Stromal cell of bone marrow (primary cell): ENCODE measurements around the gene FAIM2.
A peak's percentile ranks its signal among the peaks of the same experiment; 100 is the strongest.
"Not testable (repeated sequence)": the region's sequence is repeated elsewhere in the genome, so short reads cannot be mapped to it uniquely, and the experiment has no call there.

Experiments used
- DNase-seq: peaks from one replicate; pipeline ENCODE4 v3.0.0-alpha.2; 2012; ENCODE audit warnings: low read depth

FAIM2 gene

DNA sequence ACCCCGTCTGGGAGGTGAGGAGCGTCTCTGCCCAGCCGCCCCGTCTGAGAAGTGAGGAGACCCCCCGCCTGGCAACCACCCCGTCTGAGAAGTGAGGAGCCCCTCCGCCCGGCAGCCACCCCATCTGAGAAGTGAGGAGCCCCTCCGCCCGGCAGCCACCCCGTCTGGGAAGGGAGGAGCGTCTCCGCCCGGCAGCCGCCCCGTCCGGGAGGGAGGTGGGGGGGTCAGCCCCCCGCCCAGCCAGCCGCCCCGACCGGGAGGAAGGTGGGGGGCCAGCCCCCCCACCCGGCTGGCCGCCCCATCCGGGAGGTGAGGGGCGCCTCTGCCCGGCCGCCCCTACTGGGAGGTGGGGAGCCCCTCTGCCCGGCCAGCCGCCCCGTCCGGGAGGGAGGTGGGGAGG, 42.8 kb downstream of the FAIM2 start:
- DNase-seq = not testable (repeated sequence)

DNA sequence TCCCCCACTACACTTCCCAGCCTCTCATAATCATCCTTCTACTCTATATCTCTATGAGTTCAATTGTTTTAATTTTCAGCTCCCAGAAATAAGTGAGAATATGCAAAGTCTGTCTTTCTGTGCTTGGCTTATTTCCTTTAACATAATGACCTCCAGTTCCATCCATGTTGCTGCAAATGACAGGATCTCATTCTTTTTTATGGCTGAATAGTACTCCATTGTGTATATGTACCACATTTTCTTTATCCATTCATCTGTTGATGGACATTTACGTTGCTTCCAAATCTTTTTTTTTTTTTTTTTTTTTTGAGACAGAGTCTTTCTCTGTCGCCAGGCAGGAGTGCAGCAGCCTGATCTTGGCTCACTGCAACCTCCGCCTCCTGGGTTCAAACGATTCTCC, 47.8 kb downstream of the FAIM2 start:
- DNase-seq = not testable (repeated sequence)

DNA sequence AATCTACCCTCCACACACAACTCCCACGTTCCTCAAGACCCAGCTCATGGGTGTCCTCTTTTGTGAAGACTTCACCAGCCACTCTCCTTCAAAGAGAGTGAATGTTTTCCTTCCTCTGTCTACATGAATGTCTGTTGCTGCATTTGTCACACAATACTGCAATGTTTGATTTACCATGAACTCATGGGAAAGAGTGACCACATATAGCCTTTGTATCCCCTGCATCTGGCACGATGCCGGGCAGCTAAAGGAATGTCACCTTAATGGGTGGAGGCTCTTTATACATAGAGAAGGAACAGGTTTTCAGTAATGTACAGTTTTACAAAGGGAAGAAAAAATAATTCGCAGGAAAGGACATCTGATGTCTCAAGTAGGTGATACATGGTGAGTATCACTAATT, 48.7 kb downstream of the FAIM2 start:
- no peak for DNase-seq

DNA sequence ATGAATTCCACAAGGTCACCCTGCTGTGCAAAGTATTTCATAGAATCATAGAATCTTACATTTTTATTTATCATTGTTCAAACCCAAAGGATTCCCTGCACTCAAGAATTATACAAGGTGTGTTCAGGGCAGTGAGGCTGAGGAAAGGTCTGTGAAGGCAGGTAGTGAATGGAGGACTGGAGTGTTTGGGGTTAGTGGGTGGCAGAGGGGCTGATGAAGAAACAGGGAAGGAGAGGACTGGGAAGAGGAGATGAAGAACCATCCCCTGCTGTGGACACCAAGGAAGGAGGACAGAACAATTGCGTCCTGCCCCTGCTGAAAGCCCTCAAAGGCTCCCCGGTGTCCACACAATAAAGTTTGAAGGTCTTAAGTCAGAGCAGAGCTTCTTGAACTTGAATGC, 50.0 kb downstream of the FAIM2 start:
- no peak for DNase-seq

DNA sequence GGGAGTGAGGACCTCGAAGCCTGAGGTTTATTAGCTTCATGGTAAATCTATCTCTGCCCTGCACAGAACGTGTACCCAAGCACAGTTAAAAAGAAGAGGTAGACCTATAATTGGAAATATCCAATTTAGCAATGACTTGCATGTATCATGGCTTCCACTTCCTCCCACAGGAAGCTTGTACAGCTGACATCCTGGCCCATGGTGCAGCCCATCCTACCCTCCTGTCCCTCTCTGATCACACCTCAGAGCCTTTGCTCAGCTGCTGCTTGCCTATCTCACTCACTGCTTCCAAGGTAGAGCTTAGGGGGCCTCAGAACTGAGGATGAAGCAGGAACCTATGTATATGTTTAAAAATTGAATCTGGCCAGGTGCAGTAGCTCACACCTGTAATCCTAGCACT, 56.5 kb downstream of the FAIM2 start:
- DNase-seq = no peak

DNA sequence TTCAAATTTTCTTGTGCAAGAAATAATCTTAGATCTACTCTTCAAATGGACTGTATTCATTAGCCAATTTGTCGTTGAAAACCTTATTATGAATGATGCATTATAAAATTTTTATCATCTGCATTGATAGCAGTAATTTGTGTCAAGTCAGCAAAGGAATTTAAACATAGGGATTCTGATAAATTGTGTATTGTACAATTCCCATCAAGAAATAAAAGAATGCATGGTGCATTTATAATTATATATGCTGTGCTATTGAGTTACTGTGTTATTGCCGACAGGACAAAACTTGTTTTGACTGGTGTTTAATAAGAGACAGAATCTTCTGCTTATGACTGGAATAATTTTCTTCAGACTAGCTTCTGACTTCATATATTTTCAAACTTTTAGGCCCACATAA, 57.7 kb downstream of the FAIM2 start:
- DNase-seq = no peak

DNA sequence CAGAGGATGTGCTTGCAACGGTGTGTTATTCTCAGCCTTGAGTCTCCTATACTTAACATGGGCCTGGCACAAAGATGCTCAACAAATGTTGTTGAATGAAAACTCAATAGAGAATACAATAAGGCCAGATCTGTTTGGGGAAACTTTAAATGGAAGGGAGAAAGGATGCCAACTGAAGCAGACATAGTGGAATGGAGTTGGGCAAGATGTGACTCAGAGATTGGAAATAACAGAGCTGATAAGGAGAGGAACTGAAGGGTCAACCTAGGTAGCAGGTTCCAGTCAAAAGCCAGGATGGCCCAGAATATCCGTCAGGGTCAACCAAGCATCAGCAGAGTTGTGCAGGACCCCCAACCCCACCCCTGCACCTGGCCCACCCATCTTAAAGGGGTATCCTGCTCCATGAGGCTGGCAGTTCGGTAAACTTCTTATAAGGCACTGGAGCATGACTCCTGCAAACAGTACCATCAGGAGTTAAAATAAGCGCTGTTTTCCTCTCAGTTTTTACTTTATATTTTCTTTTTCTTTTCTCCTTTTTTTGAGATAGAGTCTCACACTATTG, 59.7 kb downstream of the FAIM2 start:
- DNase-seq = no peak

DNA sequence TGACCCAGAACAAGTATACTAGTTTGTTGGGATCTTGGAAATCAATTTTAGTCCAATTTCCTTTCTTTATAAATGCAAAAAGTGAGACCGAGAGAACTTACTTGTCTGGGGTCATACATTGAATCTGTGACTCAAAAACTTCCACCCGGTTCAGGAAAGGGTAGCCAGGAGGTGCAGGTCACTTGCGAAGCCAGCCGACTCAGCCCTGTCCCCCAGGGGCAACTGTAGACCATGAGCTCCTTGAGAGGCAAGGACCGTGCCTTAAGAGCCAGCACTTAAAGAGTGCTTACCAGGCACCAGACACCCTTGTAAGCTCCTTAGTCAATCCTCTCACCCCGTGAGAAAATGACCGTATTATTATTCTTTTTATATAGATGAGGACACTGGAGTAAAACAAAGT, 60.3 kb downstream of the FAIM2 start:
- no peak for DNase-seq

DNA sequence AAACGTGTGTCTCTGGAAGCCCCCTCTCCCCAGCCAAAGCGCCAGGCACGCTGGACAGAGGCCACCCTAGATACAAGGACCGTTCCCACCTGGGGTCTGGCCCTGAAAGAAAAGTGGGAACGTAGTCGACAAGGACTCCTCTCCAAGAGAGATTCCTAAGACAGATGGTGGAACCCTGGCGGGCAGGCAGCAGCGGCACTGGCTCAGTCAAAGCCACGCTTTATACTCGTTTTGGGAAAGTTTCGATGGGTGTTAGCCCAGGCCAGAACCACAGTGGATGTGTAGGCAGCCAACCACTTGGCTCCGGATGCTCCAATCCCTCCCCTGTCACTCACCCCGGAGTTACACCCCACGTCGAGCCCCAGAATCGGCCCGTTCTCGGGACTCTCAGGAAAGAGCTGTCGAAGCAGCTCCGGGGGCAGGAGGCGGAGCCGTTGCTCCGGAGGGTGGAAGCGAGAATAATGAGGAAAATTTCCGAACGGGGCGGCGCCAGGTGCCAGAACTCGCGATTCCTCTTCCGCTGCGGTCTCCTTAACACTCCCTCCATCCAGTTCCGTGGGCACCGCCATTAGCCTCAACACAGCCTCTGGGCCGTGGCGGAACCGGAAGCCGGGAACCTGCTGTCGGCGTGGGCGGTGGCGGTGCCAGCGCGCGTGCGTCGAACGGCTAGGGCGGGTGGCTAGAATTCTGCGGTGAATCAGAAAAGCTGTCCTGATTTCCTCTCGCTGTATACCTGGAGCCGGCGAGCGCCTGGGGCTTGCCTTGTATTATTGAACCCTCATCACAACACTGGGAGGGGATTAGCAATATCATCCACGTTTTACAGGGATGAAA, 61.0 kb downstream of the FAIM2 start, which contains the start of gene BCDIN3D:
BCDIN3D (minus strand) TSS at position 588 of the 834 bp plus-strand sequence; CDS start at position 569, 19 bp downstream.
- peak; percentile 85 for DNase-seq

DNA sequence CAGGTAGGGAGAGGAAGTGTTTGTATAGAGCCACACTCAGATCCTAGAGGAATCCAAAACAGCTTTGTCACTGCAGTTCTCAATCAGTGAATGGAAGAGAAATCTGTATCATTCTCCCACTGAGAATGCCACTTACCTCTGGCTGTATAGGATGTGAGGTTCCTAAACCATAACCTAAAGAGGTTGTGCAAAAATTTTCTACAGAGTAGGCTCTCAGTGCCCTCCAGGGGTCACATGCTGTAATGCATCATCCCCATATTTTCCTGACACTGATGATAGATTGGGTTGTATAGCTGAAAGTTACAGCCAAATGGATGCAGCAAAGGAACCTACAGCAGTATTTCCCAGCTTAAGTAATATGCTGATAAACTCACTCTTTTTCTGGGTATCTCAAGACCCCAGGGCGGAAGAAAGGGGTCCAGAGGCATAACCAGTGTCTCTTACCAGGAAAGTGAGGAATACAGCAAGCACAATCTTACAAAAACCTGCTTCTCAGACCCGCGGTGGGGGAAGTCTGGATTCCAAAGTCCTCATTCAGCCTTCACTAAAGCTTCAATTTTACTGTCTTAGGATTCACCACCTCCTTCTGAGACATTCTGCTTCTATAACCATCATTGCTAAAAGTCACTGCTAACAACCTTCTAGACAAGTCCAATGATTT, 64.6 kb downstream of the FAIM2 start:
- DNase-seq = no peak

DNA sequence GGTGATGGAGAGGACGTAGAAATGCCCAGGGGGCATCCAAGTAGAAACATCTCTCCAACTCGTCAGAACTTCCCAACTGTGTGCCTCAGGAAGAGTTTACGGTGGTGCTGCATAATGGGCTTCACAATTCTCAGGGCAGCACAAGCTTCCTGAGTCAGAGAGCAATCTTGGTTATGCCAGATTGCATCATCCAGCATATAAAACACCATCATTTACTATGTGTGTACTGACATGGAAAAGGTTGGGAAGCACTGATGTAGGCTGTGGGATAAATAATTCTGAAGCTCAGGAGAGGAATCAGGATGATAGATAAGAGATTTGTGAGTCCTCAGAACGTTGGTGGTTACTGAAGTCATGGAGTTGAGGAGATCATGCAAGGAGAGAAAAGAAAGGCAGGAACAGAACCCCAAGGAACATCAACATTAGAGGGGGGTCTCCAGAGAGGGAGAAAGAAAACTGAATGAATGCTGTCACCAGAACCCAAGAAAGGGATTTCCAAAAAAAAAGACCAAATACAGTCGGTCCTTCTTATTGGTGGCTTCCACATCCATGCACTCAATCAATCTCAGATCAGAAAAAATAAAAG, 70.8 kb downstream of the FAIM2 start:
- peak; percentile 64 for DNase-seq

DNA sequence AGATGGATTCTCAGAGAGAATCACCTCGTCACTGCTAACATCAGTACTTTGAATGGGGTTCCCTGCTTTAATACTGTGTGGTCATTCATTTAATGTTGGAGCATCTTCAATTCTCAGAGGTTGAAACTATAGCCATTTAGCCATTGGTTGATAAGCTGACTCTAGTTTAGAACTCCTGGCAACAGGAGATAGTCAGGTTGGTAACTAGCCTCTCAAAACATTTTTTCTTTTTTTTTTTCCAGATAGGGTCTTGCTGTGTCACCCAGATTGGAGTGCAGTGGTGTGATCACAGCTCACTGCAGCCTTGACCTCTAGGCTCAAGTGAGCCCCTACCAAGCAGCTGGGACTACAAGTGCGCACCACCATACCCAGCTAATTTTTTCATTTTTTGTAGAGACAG, 72.0 kb downstream of the FAIM2 start:
- DNase-seq = no peak

DNA sequence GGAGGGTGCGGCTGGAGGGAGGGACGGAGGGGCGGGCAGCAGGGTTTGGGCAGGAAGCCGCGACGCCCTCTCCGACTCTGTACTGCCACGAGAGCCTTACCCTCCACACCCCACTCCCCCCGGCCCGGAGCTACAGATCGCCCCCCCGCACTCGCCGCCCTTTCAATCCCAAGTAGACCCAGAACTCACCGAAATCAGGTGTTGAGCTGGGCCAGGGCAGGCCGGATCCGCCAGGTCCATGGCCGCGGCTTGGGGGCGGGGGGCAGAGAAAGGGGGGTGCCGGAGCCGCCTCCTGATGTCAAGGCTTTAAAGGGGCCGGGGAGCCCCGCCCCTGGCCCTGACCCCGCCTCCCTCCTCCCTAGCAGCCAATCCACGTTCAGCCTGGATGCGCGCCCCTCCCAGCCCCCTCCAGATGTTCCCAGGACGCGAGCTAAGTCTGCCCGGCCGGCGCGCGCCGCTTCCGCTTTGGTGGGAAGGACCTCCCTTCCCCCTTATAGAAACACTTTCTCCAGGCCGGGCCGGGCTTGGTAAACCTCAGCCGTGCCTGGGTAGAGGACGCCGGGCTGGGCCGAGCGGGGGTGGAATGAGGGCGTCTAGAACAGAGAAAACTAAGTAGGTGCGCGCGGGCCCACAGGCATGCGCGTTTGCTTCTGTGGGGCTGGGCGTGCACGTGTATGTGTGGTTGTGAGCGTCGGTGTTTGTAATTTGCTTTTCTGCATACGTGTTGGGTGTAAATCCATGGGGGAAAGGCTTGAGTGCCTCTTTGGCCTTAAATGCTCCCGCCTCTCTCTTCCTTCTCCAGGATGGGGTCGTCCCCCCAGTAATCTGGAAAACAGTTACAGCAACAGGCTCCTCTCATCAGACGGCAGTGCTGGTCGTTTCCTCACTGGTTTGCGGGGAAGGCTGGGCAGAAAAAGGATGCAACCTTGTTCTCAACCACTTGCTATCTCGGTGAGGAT, 75.3 kb downstream of the FAIM2 start, which contains the start of gene NCKAP5L:
NCKAP5L (minus strand) TSS at position 281 of the 959 bp plus-strand sequence. CDS start 24,369 bp downstream, outside the sequence.
- peak; percentile 92 for DNase-seq

DNA sequence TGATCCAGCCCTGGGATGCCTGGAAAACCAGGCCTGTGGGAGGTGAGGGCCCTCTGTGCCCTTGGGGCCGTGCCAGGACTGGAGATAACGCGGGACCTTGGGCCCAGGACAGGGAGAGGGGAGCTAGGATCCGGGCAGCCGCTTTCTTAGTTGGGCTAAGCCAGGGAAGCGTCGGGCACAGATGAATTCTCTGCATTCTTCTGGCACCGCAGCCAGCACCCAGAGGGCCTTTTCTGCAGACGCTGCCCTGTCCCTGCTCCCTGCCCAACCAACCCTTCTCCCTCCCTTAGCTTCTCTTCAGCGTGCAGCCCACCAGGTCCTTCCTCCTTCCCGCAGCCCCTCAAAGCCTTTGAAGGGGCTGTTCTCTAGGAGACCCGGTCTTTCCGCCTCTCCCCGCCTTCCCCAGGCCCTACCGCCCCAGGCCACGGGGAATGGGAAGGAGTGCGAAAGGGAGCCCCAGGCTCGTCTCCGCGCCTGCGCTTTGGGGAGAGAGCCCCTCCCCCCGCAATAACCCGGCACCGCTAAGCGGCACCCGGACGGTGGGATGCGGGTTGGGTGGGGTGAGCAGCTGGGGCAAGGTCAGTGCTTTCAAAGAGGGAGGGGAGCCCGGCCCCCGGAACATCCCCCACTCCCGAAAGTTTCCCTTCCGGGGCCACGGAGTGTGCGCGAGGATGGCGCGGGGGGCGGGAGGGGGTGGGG, 76.2 kb downstream of the FAIM2 start:
- DNase-seq = no peak

DNA sequence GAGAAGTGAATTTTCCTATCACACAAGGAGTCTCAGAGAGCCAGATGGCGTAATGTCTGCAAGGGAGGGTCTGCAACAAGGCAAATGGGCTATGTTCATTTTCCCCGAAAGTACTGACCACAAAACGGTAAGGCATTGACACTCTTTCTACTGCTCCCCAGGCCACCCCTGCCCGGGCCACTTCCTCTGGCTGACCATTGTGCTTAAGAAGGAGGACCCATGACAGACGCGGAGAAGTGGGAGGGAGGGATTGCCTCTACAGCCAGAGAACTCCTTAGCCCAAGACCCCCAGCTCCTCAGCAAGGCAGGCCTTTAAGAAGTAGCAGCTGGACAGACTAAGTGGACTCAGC, 76.7 kb downstream of the FAIM2 start:
- no peak for DNase-seq

DNA sequence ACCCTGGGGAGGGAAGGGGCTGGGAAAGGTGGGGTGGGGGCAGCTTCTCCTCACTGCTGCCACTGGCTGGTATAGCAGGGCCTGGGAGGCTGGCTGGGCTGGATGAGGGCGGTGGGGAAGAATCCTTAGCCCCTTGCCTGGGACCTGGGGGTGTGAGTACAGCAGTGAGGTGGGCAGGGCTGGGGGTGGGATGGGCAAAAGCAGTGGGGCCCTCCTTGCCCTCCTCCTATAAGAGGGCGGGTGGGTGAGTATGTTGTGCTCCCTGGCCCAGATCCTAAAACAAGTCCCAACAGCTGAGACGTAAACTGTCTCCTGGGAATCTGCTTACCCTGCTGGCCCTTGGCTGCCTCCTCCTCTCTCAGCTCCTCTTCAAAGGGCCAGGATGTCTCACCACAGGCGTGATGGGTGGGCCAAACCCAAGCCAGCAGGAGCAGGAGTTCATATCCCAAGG, 77.7 kb downstream of the FAIM2 start:
- no peak for DNase-seq

DNA sequence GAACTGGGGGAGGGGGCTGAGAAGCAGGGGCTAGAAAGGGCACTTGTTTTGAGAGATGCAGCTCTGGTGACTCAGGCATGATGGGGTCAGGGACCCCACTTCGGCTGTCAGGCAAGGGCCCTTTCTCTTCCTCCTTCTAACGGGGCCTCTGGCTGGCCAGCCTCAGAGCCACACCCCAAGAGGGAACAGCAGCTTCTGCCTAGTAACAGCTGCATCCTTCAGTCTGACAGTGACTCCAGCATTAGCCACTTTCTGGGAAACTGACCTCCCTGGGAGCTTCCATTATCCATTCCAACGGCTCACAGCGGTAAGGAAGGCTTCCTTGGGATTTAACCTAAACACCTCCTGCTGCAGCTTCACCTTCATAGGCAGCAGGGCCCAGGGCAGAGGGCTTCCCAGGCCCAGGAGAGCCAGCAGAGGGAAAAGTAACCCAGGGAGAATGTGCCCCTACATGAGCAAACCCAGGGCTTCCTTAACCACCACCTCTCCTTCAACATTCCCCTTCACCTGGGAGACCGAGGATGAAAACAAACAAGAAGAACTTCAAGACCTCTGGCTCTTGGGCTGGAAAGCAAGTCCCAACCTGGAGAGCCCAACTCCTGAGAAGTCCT, 78.2 kb downstream of the FAIM2 start:
- DNase-seq = peak; percentile 53

DNA sequence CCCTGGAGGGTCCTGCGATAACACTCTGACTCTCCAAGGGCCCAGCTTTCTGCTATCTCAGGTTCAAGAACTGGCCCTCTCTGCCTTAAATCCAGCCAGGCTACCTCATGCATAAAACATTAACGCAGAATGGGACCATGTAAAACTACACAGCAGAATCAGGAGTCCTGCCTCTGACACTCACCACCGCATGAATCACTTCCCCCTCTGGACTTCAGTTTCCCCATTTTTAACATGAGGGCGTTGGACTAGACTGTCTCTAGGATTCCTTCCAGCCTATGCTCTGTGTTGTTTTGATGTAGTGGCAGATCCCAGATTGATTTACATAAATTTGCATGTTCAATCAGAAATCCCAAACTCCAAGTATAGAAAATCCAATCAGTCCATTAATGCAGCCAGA, 78.8 kb downstream of the FAIM2 start:
- peak; percentile 82 for DNase-seq

DNA sequence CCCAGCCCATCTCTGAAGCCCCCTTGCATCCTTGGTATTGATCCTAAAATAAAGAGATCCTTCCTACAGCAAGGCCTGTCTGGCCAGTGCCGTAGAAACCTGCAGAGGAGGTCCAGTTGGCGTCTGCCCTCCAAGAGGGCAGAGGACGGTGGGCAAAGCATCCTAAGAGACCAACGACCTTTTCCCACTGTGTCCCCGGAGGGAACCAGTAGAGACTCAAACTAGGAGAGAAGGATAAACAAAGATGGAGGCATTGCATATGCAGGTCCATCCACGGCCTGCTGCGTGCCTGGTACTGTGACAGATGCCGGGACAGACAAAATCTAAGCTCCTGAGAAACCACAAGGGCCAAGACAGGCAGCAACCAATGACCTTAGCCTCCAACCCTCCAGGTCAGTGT, 79.3 kb downstream of the FAIM2 start:
- no peak for DNase-seq

DNA sequence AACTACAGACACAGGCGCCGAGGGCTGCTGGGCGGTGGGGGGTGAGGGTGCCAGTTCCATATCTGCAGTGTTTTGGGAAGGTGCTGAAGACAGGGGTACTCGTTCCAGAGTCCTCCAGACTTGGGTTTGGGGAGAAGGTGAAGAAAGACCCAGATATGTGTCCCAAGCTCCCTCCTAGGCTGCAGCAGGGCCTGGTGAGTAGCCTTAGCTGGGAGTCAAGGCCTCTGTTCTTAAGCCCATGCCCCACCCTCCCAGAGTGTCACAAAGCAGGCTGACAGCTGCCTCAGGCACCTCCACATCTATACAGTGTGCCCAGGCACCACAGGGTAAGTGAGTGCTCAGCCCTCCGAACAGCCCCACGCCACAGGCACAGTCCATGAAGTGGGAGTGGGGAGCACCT, 79.7 kb downstream of the FAIM2 start:
- DNase-seq = no peak
